22Rv1 (cell line): ENCODE measurements around the gene HSP90B1.

ENCODE experiments used
- H3K27ac ChIP-seq: fragments of 450-650 bp; 2 replicates; pipeline ENCODE4 v1.5.1; 2017
- ZFX ChIP-seq: fragments of 450-650 bp; IDR thresholded peaks from 2 replicates; pipeline ENCODE4 v1.6.1; 2017; ENCODE audit warnings: antibody characterized with exemption, borderline replicate concordance
- TF ChIP-seq, protein P1 (sequence below): fragments of 450-650 bp; IDR thresholded peaks from 2 replicates; pipeline ENCODE4 v1.5.1; 2017; ENCODE audit warnings: mild to moderate bottlenecking

HSP90B1 gene

DNA sequence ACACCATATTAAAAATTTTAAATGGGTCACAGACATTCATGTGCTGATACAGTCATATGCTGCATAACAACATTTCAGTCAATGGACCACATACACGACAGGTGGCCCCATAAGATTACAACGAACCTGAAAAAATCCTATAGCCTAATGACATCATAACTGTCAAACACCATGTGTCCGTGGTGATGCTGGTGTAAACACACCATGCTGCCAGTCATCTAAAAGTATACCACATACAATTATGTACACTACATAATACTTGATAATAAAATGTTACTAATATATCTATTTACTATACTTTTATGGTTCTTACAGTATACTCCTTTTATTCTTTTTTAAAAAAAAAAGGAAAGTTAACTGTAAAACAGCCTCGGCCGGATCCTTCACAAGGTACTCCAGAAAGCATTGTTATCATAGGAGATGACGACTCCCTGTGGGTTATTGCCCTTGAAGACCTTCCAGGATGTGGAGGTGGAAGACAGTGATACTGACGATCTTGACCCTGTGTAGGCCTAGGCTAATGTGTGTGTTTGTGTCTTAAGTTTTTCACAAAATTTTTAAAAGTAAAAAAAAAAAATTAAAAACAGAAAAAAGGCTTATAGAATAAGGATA is 30.5 kb downstream of the HSP90B1 start:
- TF ChIP-seq, protein P1, sequence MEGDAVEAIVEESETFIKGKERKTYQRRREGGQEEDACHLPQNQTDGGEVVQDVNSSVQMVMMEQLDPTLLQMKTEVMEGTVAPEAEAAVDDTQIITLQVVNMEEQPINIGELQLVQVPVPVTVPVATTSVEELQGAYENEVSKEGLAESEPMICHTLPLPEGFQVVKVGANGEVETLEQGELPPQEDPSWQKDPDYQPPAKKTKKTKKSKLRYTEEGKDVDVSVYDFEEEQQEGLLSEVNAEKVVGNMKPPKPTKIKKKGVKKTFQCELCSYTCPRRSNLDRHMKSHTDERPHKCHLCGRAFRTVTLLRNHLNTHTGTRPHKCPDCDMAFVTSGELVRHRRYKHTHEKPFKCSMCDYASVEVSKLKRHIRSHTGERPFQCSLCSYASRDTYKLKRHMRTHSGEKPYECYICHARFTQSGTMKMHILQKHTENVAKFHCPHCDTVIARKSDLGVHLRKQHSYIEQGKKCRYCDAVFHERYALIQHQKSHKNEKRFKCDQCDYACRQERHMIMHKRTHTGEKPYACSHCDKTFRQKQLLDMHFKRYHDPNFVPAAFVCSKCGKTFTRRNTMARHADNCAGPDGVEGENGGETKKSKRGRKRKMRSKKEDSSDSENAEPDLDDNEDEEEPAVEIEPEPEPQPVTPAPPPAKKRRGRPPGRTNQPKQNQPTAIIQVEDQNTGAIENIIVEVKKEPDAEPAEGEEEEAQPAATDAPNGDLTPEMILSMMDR: no peak
- TF ChIP-seq ZFX: no peak
- H3K27ac ChIP-seq: no peak overlapping the region

DNA sequence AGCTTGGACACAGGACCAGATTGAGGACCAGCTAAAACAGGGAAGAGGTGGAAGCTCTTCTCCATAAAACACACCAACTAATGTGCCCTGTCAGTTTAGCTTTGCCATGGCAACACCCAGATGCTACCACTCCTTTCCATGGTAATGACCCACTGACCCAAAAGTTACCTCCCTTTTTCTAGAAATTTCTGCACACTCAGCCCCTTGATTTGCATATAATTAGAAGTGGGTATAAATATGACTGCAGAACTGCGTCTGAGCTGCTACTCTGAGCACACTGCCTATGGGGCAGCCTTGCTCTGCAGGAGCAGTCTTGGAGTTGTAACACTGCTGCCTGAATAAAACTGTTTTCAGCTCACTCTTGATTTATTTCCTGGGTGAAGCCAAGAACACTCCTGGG is 32.3 kb downstream of the HSP90B1 start:
- no peak for TF ChIP-seq ZFX
- TF ChIP-seq, protein P1: no peak
- peak overlapping the region; percentile 0; the same call in 1 of the 2 replicates for H3K27ac ChIP-seq

DNA sequence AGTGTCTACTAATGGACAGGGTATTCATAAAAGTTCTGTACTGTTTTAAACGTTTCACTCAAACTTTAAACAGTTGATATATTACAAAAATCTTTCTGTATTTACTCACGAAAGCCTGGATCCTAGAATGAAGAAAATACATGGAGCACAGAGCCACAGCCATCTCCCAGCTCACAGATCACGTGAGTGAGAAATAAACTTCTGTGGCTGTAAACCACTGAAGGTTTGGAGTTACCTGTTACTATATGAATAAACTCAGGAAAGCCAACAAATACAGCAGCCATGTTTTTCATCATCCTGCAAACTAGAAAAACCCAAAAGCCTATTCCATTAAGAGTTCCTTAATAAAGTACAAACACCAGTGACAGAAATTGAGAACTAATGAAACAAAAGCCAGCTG is 34.6 kb downstream of the HSP90B1 start:
- H3K27ac ChIP-seq: peak overlapping the region; percentile 86
- TF ChIP-seq, protein P1: no peak
- no peak for TF ChIP-seq ZFX

DNA sequence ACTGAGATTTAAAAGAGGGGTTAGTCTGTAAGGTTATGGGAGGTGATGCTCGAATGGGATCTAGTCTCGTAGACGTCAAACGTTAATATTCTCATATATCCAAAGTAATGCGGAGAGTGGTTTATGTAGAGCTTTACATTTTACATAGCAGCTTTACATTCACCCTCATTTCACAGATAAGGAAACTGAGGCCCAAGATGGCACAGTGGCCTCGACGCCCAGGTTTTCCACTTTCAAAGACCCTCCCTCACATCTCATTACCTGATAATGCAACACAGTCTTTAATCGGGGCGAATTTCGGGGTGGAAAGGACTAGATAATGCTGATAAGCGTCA is 35.0 kb downstream of the HSP90B1 start:
- TF ChIP-seq, protein P1: no peak
- no peak for TF ChIP-seq ZFX
- H3K27ac ChIP-seq: peak overlapping the region; percentile 86

DNA sequence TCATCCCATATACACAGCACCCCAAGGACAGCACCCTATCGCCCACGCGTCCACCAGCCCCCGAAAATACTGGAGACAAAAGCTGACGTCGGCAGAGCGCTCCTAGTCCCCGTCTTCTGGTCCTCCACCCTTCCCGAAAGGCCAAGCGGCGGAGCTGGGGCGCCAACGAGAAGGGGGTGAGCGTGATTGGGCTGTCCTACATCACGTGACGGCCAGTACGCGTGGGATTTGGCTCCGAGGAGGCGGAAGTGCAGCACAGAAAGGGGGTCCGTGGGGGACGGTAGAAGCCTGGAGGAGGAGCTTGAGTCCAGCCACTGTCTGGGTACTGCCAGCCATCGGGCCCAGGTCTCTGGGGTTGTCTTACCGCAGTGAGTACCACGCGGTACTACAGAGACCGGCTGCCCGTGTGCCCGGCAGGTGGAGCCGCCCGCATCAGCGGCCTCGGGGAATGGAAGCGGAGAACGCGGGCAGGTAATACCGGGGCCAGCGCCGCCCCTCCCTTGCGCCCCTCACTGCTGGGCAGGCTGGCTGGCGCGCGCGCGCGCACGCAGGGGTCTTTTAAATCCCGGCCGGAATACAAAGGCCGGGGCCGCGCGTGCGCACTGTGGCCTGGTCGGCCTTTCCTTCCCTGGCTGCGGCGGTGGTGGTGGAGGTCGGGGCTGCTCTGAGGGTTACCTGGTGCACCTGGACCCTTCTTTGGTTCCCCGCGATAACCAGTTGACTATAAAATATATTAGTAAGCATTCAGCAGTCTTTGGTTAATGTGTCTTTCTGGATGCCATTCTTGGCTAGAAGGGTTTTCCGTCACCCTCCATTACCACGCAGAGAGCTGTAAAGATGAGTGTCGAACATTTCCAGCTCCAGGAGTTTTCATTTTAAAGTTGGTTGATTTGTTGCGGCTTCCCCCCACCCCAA is 35.6 kb downstream of the HSP90B1 start, which contains the start of gene TDG:
TDG (plus strand) TSS at position 283 of the 915 bp plus-strand sequence; CDS start at position 449, 166 bp downstream.
- H3K27ac ChIP-seq: peak within 1 kb of the TSS; percentile 86
- TF ChIP-seq, protein P1: peak; percentile 52
- TF ChIP-seq ZFX: no peak

DNA sequence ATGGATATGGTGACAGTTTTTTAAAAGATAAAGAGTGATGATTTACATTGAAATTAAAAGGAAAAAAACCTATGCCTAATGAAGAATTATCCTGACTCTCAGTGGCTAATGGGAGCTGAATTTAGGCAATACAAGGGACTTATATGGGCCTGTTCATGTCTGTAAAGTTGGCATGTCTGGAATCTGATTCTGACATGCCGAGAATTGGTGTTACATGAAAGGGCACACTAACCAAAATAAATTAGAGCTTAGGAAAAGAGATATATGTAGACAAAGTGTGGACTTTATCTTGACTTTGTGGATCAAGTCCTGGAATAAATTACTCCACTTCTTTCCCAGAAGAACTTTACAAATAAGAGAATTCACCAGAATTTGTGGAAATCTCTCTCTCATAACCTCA is 36.5 kb downstream of the HSP90B1 start:
- TF ChIP-seq, protein P1: no peak
- no peak for TF ChIP-seq ZFX
- H3K27ac ChIP-seq: peak overlapping the region; percentile 86

DNA sequence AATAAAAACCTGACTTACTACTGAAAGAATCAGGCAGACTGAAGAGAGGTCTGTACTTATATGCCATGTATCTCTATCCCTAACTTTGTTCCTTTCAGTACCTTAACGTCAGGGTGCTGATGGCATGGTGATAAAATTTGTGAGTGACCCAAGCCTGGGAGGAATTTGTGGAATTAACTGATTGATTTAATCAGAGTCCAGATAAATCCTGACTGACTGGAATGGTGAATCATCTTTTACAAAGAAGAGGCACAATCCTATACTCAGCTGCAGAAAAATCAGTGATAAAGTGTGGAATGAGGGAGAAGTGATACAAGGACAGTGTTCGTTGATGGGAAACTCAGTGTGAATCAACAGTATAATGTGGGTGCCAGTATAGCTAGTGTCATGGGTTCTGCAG is 39.2 kb downstream of the HSP90B1 start:
- H3K27ac ChIP-seq: no peak overlapping the region
- TF ChIP-seq ZFX: no peak
- TF ChIP-seq, protein P1: no peak
